WI38 (cell line): ENCODE measurements around the gene ASIC4.

Source experiments
- H3K4me3 ChIP-seq: 2 replicates; pipeline ENCODE4 v1.5.1; 2011; ENCODE audit warnings: low read depth, mild to moderate bottlenecking, control low read depth, low read length
- TF ChIP-seq, protein P1 (sequence below): IDR thresholded peaks from 2 replicates; pipeline ENCODE4 v1.5.1; 2012; ENCODE audit warnings: low read depth, mild to moderate bottlenecking, control low read depth, low read length

The ASIC4 gene

DNA sequence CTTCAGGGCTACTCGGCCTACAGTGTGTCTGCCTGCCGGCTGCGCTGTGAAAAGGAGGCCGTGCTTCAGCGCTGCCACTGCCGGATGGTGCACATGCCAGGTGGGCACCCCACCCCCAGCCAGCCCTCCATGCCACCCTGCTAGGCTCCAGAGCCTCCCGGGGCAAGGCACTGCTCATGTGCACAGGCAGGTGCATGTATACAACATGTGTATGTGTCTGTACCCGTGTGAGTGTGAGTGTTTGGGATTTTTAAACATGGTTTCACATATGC lies 18.0 kb downstream of the ASIC4 start:
- TF ChIP-seq, protein P1, sequence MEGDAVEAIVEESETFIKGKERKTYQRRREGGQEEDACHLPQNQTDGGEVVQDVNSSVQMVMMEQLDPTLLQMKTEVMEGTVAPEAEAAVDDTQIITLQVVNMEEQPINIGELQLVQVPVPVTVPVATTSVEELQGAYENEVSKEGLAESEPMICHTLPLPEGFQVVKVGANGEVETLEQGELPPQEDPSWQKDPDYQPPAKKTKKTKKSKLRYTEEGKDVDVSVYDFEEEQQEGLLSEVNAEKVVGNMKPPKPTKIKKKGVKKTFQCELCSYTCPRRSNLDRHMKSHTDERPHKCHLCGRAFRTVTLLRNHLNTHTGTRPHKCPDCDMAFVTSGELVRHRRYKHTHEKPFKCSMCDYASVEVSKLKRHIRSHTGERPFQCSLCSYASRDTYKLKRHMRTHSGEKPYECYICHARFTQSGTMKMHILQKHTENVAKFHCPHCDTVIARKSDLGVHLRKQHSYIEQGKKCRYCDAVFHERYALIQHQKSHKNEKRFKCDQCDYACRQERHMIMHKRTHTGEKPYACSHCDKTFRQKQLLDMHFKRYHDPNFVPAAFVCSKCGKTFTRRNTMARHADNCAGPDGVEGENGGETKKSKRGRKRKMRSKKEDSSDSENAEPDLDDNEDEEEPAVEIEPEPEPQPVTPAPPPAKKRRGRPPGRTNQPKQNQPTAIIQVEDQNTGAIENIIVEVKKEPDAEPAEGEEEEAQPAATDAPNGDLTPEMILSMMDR = no peak

DNA sequence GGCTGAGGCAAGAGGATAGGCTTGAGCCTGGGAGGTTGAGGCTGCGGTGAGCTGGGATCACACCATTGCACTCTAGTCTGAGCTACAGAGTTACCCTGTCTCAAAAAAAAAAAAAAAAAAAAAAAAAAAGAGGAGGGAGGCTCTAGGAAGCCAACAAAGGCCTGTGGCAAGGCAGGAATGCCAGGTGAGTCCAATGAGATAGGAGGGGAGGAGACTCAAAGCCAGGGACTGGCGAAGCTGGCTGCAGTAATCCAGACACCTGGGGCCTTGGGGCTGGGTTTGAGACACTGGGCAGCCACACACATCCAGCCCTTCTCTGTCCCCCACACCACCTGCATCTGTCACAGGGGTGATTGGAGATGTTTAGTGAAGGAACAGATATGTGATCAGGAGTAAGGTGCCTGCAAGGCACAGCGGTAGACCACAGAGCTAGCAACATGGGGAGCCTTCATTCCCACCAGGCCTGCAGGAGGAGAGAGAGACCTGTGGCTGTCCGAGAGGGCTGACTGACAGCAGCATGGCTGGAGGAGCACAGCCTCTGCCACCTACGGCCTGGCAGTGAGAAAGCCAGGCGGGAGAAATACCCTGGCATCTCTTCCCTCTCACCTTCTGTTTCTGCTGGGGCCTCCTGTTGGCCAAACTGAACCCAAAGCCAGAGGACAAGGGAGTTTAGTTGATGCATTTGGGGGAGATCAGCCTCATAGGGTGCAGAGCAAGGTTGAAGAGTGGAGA lies 19.8 kb downstream of the ASIC4 start:
- TF ChIP-seq, protein P1 = no peak
- no peak overlapping the region for H3K4me3 ChIP-seq

More for the DNA sequence above, 18.0 kb downstream of the ASIC4 start:
- no peak overlapping the region for H3K4me3 ChIP-seq

DNA sequence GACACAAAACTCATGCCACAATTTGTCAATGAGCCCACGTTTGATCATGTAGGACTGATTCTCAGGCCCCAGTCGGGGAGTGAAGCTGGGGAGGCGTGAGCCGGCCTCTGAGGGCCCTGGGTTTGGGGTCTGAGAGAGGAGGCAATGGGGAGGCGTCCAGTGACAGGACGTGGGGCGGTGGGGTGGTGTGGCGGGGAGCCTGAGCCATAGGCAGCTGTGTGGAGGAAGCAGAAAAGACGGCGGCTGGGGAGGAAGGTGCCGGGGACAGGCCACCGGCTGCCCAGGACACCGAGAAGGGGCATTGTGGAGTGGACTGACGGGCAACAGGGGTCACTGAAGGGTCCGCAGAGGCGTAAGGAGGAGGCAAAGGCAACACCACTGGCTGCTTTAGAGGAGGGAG lies 22.1 kb downstream of the ASIC4 start:
- H3K4me3 ChIP-seq = no peak overlapping the region
- TF ChIP-seq, protein P1 = no peak

DNA sequence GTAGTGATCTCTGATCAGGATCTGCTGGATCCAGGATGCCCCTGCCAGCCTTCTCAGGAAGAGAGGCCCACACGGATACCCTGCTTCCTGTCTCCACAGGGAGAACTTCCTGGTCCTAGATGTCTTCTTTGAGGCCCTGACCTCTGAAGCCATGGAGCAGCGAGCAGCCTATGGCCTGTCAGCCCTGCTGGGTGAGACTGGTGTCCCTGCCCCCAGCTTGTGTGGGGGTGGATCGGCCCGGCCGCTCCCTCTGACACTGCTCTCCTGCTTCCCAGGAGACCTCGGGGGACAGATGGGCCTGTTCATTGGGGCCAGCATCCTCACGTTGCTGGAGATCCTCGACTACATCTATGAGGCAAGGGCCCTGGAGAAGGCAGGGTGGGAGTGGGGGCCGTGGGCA lies 22.7 kb downstream of the ASIC4 start:
- TF ChIP-seq, protein P1 = no peak
- no peak overlapping the region for H3K4me3 ChIP-seq

DNA sequence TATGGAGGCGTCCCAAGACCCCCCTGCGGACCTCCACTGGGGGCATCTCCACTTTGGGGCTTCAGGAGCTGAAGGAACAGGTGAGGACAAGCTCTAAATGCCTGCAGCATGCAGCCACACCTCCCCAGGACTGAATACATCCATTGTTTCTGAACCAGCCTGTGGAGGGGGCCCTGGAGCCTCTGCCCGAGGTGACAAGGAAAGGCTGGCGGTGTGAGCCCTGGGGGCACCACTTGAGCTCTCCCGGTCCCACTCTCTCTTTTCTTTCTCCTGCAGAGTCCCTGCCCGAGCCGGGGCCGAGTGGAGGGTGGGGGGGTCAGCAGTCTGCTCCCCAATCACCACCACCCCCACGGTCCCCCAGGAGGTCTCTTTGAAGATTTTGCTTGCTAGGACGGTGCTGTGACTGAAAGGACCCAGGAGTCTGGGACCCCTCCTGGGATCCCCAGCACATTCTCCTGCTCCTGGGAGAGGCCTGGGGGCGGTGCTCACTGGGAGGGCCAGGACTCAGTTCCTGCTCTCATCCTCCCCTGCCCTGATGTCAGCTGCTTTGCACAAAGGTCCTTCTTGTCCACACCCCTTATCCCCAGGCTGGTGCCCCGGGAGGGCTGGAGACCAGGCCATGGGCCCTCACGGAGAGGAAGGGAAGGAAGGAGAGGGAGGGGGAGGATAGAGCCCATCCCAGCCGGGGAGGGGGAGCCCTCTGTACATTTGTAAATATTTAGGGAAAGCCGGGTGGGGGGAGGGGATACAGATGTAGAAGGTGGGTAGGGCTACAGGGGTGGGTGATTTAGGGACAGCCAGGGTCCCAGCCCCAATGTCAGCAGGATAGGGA lies 23.6 kb downstream of the ASIC4 start:
- no peak overlapping the region for H3K4me3 ChIP-seq
- TF ChIP-seq, protein P1 = no peak

DNA sequence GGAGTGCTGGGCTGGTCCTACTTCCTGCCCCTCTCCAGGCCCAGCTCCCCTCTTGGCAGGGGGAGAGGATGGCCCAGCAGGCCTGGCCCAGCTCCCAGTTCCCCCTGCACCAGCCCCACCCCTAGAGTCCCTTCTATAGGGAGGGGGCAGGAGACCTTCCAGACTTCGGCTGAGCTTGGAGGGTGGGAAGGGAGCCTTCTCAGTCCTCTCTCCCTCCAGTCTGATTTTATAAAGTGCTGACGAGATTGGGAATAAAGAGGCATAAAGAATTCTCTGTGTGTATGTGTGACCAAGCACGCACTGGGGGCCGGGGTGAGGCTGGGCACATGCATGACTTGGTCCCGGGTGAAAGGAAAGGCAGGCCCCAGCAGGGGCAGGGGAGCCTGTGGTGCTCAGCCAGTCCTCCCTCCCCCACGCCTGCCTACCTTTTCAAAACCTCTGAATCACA lies 24.2 kb downstream of the ASIC4 start:
- no peak overlapping the region for H3K4me3 ChIP-seq
- TF ChIP-seq, protein P1 = no peak
